Progenitor cell of endocrine pancreas (in vitro differentiated cells): ENCODE results near the gene NOS1AP. TPM values are rescaled to one million over a fixed set of nuclear protein-coding genes. Genes with fewer than 3 reads are reported as not detected.
"Not testable (repeated sequence)": the region's sequence is repeated elsewhere in the genome, so short reads cannot be mapped to it uniquely, and the experiment has no call there.

ENCODE experiments used
- DNase-seq: peaks from one replicate; pipeline ENCODE4 v3.0.0; 2021; ENCODE audit warnings: low spot score; ENCODE audit not compliant: unreplicated experiment
- H3K27ac Mint-ChIP-seq: 2 replicates; pipeline ENCODE4 v1.8.0; 2021; ENCODE audit warnings: mild to moderate bottlenecking, moderate library complexity, mixed read lengths
- H3K27me3 Mint-ChIP-seq: 2 replicates; pipeline ENCODE4 v1.8.0; 2021; ENCODE audit warnings: mixed read lengths
- H3K36me3 Mint-ChIP-seq: 2 replicates; pipeline ENCODE4 v1.8.0; 2022; ENCODE audit warnings: mixed read lengths; ENCODE audit not compliant: insufficient read depth
- H3K4me1 Mint-ChIP-seq: 2 replicates; pipeline ENCODE4 v1.8.0; 2021; ENCODE audit warnings: low read depth, mixed read lengths
- H3K4me3 Mint-ChIP-seq: 2 replicates; pipeline ENCODE4 v1.8.0; 2021; ENCODE audit warnings: low read depth, mild to moderate bottlenecking, moderate library complexity, mixed read lengths
- H3K9me3 Mint-ChIP-seq: 2 replicates; pipeline ENCODE4 v1.8.0; 2021; ENCODE audit warnings: low read depth, mixed read lengths
- CTCF ChIP-seq: fragments of 200-600 bp; sonication (generic); IDR thresholded peaks from one replicate; pipeline ENCODE4 v1.5.0; 2021; ENCODE audit warnings: antibody characterized with exemption, mild to moderate bottlenecking; ENCODE audit not compliant: unreplicated experiment
- total RNA-seq: library from RNA; stranded (reverse); gene quantifications from 2 replicates; pipeline ENCODE4 v1.2.1, GENCODE V29; 2021

NOS1AP gene
- total RNA-seq, 1 donor from 2014 or later = 5.6 TPM

- no peaks in the 10 kb centered on the region for H3K9me3 Mint-ChIP-seq
- H3K4me3 Mint-ChIP-seq = no peak overlapping the region
- H3K4me1 Mint-ChIP-seq = no peaks in the 10 kb centered on the region
- no peak for TF ChIP-seq CTCF
- DNase-seq = no peak
- H3K27ac Mint-ChIP-seq = no peak overlapping the region
- no peaks in the 10 kb centered on the region for H3K36me3 Mint-ChIP-seq
- H3K27me3 Mint-ChIP-seq = peaks cover 19% of the 10 kb centered on the region
Observed at GRCh38 chr1:162040001-162040400, 29.5 kb upstream of the NOS1AP start.

- Mint-ChIP-seq H3K36me3 (no peaks in the 10 kb centered on the region), H3K4me3 (no peak overlapping the region), H3K27ac (no peak overlapping the region), H3K27me3 (peaks cover 16% of the 10 kb centered on the region), H3K9me3 (no peaks in the 10 kb centered on the region), H3K4me1 (no peaks in the 10 kb centered on the region)
- peak; percentile 48 for TF ChIP-seq CTCF
- DNase-seq = no peak
Observed at GRCh38 chr1:162040657-162041056, 28.8 kb upstream of the NOS1AP start.

- peaks cover 12% of the 10 kb centered on the region for H3K27me3 Mint-ChIP-seq
- no peaks in the 10 kb centered on the region for H3K4me1 Mint-ChIP-seq
- TF ChIP-seq CTCF = no peak
- no peak for DNase-seq
- H3K9me3 Mint-ChIP-seq = no peaks in the 10 kb centered on the region
- H3K36me3 Mint-ChIP-seq = no peaks in the 10 kb centered on the region
- no peak overlapping the region for H3K4me3 Mint-ChIP-seq
- H3K27ac Mint-ChIP-seq = no peak overlapping the region
Observed at GRCh38 chr1:162042361-162042760, 27.1 kb upstream of the NOS1AP start.

- Mint-ChIP-seq H3K27me3 (peaks cover 3% of the 10 kb centered on the region), H3K9me3 (no peaks in the 10 kb centered on the region), H3K27ac (no peak overlapping the region), H3K4me3 (no peak overlapping the region), H3K36me3 (no peaks in the 10 kb centered on the region), H3K4me1 (no peaks in the 10 kb centered on the region)
- TF ChIP-seq CTCF = no peak
- no peak for DNase-seq
Observed at GRCh38 chr1:162046921-162047320, 22.6 kb upstream of the NOS1AP start.

- not testable (repeated sequence) for H3K9me3 Mint-ChIP-seq, H3K27me3 Mint-ChIP-seq, H3K36me3 Mint-ChIP-seq, H3K4me3 Mint-ChIP-seq, H3K27ac Mint-ChIP-seq, H3K4me1 Mint-ChIP-seq, DNase-seq
Observed at GRCh38 chr1:162053949-162054348, 15.5 kb upstream of the NOS1AP start.

GRCh38 chr1:162055062-162055461 is 14.4 kb upstream of the NOS1AP start:
- H3K4me1 Mint-ChIP-seq = no peaks in the 10 kb centered on the region
- H3K9me3 Mint-ChIP-seq = no peaks in the 10 kb centered on the region
- TF ChIP-seq CTCF = no peak
- no peak overlapping the region for H3K27ac Mint-ChIP-seq
- no peak overlapping the region for H3K4me3 Mint-ChIP-seq
- DNase-seq = no peak
- H3K36me3 Mint-ChIP-seq = no peaks in the 10 kb centered on the region
- peaks cover 7% of the 10 kb centered on the region for H3K27me3 Mint-ChIP-seq
